Measurements from ENCODE around the gene AFF3. TPM values are rescaled to one million over a fixed set of nuclear protein-coding genes. Genes with fewer than 3 reads are reported as not detected.
A peak's percentile ranks its signal among the peaks of the same experiment; 100 is the strongest.

AFF3 gene
- total and polyA plus RNA-seq, 4 donors, result 4.2 to 90.9 (median 14.6) TPM

GRCh38 chr2:99832926-99833325, 309.5 kb downstream of the AFF3 start:
- TF ChIP-seq, protein P1, sequence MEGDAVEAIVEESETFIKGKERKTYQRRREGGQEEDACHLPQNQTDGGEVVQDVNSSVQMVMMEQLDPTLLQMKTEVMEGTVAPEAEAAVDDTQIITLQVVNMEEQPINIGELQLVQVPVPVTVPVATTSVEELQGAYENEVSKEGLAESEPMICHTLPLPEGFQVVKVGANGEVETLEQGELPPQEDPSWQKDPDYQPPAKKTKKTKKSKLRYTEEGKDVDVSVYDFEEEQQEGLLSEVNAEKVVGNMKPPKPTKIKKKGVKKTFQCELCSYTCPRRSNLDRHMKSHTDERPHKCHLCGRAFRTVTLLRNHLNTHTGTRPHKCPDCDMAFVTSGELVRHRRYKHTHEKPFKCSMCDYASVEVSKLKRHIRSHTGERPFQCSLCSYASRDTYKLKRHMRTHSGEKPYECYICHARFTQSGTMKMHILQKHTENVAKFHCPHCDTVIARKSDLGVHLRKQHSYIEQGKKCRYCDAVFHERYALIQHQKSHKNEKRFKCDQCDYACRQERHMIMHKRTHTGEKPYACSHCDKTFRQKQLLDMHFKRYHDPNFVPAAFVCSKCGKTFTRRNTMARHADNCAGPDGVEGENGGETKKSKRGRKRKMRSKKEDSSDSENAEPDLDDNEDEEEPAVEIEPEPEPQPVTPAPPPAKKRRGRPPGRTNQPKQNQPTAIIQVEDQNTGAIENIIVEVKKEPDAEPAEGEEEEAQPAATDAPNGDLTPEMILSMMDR (IDR thresholded peaks at IDR 0.05; ENCODE audit: control extremely low read depth, extremely low read depth), result no peak
- H3K36me3 ChIP-seq (ENCODE audit: control insufficient read depth in 4 of 4, insufficient read depth in 4 of 4, low read length in 4 of 4), result peaks cover 0 to under 1% (median 0%) of the 10 kb centered on the region in 4 donors
- ATAC-seq (ENCODE audit: insufficient read depth, low FRiP score), result no peak
- no peaks in the 10 kb centered on the region for H3K9me3 ChIP-seq (ENCODE audit: control insufficient read depth in 4 of 4, insufficient read depth in 3 of 4, low read length in 3 of 4)
- 81 to 84% methylated on average over 1 of the region's 1 CpG for WGBS, 2 donors
- H3K9ac ChIP-seq (ENCODE audit: insufficient read depth in 1 of 2, low read length in 2 of 2), result no peak overlapping the region
- no peak overlapping the region for H3K4me3 ChIP-seq
- H3K27ac ChIP-seq (ENCODE audit: low read depth in 1 of 2, low read length in 1 of 2), result no peak overlapping the region
- peaks cover 0 to 22% (median 5%) of the 10 kb centered on the region in 5 donors for H3K4me1 ChIP-seq (ENCODE audit: control insufficient read depth in 5 of 5, insufficient read depth in 5 of 5, low read length in 5 of 5)
- H3K27me3 ChIP-seq (ENCODE audit: control insufficient read depth in 3 of 3, insufficient read depth in 3 of 3, low read length in 2 of 3), result no peaks in the 10 kb centered on the region
- DNase-seq, result peak in 1 of 3 donors; percentile 34

DNA sequence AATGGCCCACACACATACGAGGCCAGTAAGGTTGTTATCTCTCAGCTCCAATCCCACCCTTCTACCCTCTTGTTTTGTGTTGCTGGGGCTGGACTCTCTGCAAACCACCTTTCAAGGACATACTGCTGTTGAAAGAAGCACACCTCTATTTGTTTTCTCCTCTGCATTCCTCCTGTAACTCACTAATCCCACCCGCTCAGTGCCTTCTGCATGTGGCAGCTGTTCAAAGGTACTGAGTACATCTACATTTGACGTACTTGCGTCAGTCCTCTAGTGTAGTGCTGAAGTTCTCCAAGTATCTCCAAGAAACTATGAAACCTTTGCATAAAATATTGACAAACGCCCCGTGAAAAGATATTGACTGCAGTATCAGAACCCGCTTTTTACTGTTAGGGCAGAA, 310.6 kb downstream of the AFF3 start:
- Histone ChIP-seq H3K4me1 (ENCODE audit: control insufficient read depth in 5 of 5, insufficient read depth in 5 of 5, low read length in 5 of 5) (peaks cover 0 to 22% (median 4%) of the 10 kb centered on the region in 5 donors), H3K27ac (ENCODE audit: low read depth in 1 of 2, low read length in 1 of 2) (no peak overlapping the region), H3K4me3 (no peak overlapping the region), H3K36me3 (ENCODE audit: control insufficient read depth in 4 of 4, insufficient read depth in 4 of 4, low read length in 4 of 4) (peaks cover 0 to 2% (median 0%) of the 10 kb centered on the region in 4 donors), H3K27me3 (ENCODE audit: control insufficient read depth in 3 of 3, insufficient read depth in 3 of 3, low read length in 2 of 3) (no peaks in the 10 kb centered on the region), H3K9me3 (ENCODE audit: control insufficient read depth in 4 of 4, insufficient read depth in 3 of 4, low read length in 3 of 4) (no peaks in the 10 kb centered on the region), H3K9ac (ENCODE audit: insufficient read depth in 1 of 2, low read length in 2 of 2) (no peak overlapping the region)
- TF ChIP-seq, protein P1 (IDR thresholded peaks at IDR 0.05; ENCODE audit: control extremely low read depth, extremely low read depth), result no peak
- ATAC-seq (ENCODE audit: insufficient read depth, low FRiP score), result no peak
- 92 to 95% methylated on average over 7 of the region's 7 CpGs for WGBS, 2 donors
- no peak for DNase-seq

DNA sequence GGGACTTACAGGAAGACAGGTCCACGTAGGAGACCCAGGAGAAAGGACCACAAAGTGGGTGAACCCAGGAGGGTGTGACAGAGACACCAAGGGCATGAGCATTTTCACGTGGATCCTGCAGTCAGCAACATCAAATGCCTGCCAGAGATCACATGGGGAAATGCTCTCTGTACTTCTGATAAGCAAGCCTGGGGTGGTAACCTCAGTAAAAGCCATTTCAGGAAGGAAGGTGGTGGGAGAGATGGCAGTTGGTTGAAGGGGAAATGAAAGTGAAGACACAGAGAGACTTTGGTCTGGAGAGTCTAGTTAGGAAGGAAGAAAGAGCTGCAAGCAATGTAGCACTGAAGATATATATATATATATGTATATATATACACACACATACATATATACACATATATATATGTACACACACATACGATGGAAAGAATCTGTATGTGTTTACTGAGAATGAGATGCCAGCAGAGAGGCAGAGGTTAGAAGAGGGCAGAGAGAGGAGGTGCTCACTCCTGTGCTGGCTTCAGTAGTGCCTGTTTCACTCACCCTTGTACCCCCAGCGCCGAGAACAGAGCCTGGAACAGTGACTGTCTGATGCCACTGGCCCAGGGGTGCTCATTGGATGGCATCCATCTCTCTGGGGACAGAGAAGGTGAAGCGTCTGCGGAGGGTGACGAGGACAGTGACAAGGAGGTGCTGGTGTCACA, 314.9 kb downstream of the AFF3 start:
- TF ChIP-seq, protein P1 (IDR thresholded peaks at IDR 0.05; ENCODE audit: control extremely low read depth, extremely low read depth), result no peak
- ATAC-seq (ENCODE audit: insufficient read depth, low FRiP score) (no peak), DNase-seq (no peak)
- no peaks in the 10 kb centered on the region for H3K9me3 ChIP-seq (ENCODE audit: control insufficient read depth in 4 of 4, insufficient read depth in 3 of 4, low read length in 3 of 4)
- WGBS, 2 donors, result 64 to 80% methylated on average over 8 of the region's 8 CpGs
- H3K4me1 ChIP-seq (ENCODE audit: control insufficient read depth in 5 of 5, insufficient read depth in 5 of 5, low read length in 5 of 5), result peaks cover 0 to 13% (median 0%) of the 10 kb centered on the region in 5 donors
- no peaks in the 10 kb centered on the region for H3K27me3 ChIP-seq (ENCODE audit: control insufficient read depth in 3 of 3, insufficient read depth in 3 of 3, low read length in 2 of 3)
- H3K9ac ChIP-seq (ENCODE audit: insufficient read depth in 1 of 2, low read length in 2 of 2), result no peak overlapping the region
- peaks cover 0 to 6% (median under 1%) of the 10 kb centered on the region in 4 donors for H3K36me3 ChIP-seq (ENCODE audit: control insufficient read depth in 4 of 4, insufficient read depth in 4 of 4, low read length in 4 of 4)
- no peak overlapping the region for H3K27ac ChIP-seq (ENCODE audit: low read depth in 1 of 2, low read length in 1 of 2)
- no peak overlapping the region for H3K4me3 ChIP-seq

All from lung (tissue), 12 donors.